Fibroblast of lung (primary cell): Measurements from ENCODE around the gene CUEDC1. TPM values are rescaled to one million over a fixed set of nuclear protein-coding genes. Genes with fewer than 3 reads are reported as not detected.

Experiments used
- DNase-seq, 2 donors: peaks; one replicate each; pipeline versions ENCODE4 v3.0.0 to v3.0.0-alpha.2; 2010; ENCODE audit warnings: low read depth in 2 of 2
- H2AFZ ChIP-seq: 2 replicates; pipeline ENCODE4 v1.5.1; 2012; ENCODE audit warnings: low read length, control low read depth, inconsistent platforms
- H3K27ac ChIP-seq: 2 replicates; pipeline ENCODE4 v1.5.1; 2011; ENCODE audit warnings: low read length, control low read depth; ENCODE audit not compliant: insufficient read depth
- H3K27me3 ChIP-seq: 2 replicates; pipeline ENCODE4 v1.5.1; 2011; ENCODE audit warnings: mild to moderate bottlenecking, low read length; ENCODE audit not compliant: control insufficient read depth, insufficient read depth
- H3K36me3 ChIP-seq: 2 replicates; pipeline ENCODE4 v1.5.1; 2011; ENCODE audit warnings: low read length; ENCODE audit not compliant: control insufficient read depth, insufficient read depth
- H3K4me1 ChIP-seq: 2 replicates; pipeline ENCODE4 v1.5.1; 2011; ENCODE audit warnings: low read length; ENCODE audit not compliant: control insufficient read depth, insufficient read depth; ENCODE audit errors: extremely low read depth
- H3K4me2 ChIP-seq: 2 replicates; pipeline ENCODE4 v1.5.1; 2011; ENCODE audit warnings: low read length, control low read depth; ENCODE audit not compliant: insufficient read depth; ENCODE audit errors: extremely low read depth
- H3K4me3 ChIP-seq, 4 experiments: fragments of 200-600 bp in 1 of 4; sonication (generic) in 1 of 4; replicated peaks in 1 of 4; 2 replicates each; pipeline ENCODE4 v1.5.1; 2011 to 2016; ENCODE audit warnings: low read length in 4 of 4, low read depth in 3 of 4, mild to moderate bottlenecking in 3 of 4, control low read depth in 2 of 4, inconsistent platforms in 1 of 4, mixed read lengths in 1 of 4; ENCODE audit not compliant: insufficient read depth in 1 of 4; ENCODE audit errors: control extremely low read depth in 1 of 4
- H3K79me2 ChIP-seq: 2 replicates; pipeline ENCODE4 v1.5.1; 2012; ENCODE audit warnings: mild to moderate bottlenecking, low read length, inconsistent platforms; ENCODE audit not compliant: control insufficient read depth, insufficient read depth
- H3K9ac ChIP-seq: 2 replicates; pipeline ENCODE4 v1.5.1; 2011; ENCODE audit warnings: mild to moderate bottlenecking, low read length, control low read depth; ENCODE audit not compliant: insufficient read depth
- H3K9me3 ChIP-seq: 2 replicates; pipeline ENCODE4 v1.5.1; 2012; ENCODE audit warnings: low read depth, low read length; ENCODE audit not compliant: control insufficient read depth, insufficient read depth
- H4K20me1 ChIP-seq: 2 replicates; pipeline ENCODE4 v1.5.1; 2011; ENCODE audit warnings: low read length; ENCODE audit not compliant: control insufficient read depth, insufficient read depth; ENCODE audit errors: extremely low read depth
- EZH2 ChIP-seq: IDR thresholded peaks from 2 replicates; pipeline ENCODE4 v1.5.1; 2012; ENCODE audit warnings: low read length, control low read depth, mild to moderate bottlenecking; ENCODE audit errors: missing control alignments
- polyA plus RNA-seq, 2 donors: library from polyadenylated mRNA; depleted of rRNA in 1 of 2; stranded (reverse) in 1 of 2; unstranded in 1 of 2; fragments of >200 nt; gene quantifications; 2 replicates each; pipeline ENCODE4 v1.2.1, GENCODE V29; 2011 to 2012; ENCODE audit warnings: missing spikeins in 1 of 2
- total RNA-seq: library from RNA; depleted of rRNA; stranded (reverse); fragments of >200 nt; gene quantifications from 2 replicates; pipeline ENCODE4 v1.2.1, GENCODE V29; 2014
- TF ChIP-seq, protein P1 (sequence below), 2 donors: IDR thresholded peaks in 1 of 2; conservative IDR thresholded peaks in 1 of 2; 1 replicate in 1 of 2; 2 replicates in 1 of 2; pipeline ENCODE4 v1.5.1; 2011 to 2012; ENCODE audit warnings: low read length in 2 of 2, control low read depth in 1 of 2, inconsistent platforms in 1 of 2, low read depth in 1 of 2, mild to moderate bottlenecking in 1 of 2

Gene CUEDC1
- total and polyA plus RNA-seq, 2 donors (not counting 1 experiment from before 2014, with no cell fraction given), result 11.9 to 34.9 TPM

DNA sequence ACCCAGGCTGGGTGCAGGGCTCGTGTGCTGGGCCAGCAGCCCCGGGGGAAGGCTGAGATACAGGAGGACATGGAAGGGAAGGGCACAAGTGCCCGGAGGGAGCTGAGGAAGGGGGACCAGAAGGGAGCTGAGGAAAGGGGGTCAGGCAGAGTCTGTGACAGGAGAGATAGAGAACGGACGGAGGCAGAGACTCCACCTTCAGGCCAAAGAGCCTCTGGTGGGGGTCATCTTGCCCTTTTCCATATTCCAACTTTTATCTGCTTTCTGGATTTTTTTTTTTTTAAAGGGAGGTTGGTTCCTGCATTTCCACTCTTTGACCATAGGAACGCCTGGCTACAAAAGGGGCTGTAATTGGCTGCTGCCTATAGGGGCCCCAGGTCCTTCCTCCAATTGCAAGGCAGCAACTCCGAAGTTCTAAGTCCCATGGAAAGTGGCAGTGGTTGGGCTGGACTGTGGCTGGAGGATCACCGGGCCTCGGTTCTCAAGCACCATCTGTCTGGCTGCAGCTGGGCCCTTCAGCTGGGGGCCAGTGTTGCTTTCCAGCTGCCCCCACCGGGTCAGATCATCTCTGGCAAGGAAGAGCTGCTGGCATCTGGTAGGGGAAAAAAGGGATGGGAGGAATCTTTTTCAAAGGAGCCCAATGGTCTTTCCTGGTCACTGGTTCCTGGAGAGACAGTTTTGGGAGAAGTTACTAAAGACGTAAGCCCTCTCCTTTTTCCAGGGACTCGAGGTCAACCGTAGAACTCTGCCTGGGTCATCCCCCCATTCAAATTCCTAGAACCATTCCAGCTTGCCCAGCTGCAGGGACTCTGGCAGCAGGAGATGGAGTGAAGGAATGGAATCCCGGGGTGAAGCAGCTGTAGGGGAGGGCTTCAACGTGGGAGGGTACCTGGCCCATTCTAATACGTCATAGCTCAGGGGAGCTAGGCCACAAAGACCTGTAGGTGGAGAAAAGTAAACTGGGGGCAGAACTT lies 92.2 kb downstream of the CUEDC1 start:
- Histone ChIP-seq H3K4me1 (peaks cover 38% of the 10 kb centered on the region), H2AFZ (no peak overlapping the region), H3K27me3 (no peaks in the 10 kb centered on the region), H3K9ac (no peak overlapping the region), H3K36me3 (peaks cover 13% of the 10 kb centered on the region), H3K27ac (peak overlapping the region; percentile 78), H4K20me1 (no peaks in the 10 kb centered on the region), H3K79me2 (no peaks in the 10 kb centered on the region), H3K4me3 (no peak overlapping the region), H3K9me3 (no peaks in the 10 kb centered on the region), H3K4me2 (no peak overlapping the region)
- DNase-seq, result peak in 1 of 2 donors; percentile 27
- TF ChIP-seq, protein P1, sequence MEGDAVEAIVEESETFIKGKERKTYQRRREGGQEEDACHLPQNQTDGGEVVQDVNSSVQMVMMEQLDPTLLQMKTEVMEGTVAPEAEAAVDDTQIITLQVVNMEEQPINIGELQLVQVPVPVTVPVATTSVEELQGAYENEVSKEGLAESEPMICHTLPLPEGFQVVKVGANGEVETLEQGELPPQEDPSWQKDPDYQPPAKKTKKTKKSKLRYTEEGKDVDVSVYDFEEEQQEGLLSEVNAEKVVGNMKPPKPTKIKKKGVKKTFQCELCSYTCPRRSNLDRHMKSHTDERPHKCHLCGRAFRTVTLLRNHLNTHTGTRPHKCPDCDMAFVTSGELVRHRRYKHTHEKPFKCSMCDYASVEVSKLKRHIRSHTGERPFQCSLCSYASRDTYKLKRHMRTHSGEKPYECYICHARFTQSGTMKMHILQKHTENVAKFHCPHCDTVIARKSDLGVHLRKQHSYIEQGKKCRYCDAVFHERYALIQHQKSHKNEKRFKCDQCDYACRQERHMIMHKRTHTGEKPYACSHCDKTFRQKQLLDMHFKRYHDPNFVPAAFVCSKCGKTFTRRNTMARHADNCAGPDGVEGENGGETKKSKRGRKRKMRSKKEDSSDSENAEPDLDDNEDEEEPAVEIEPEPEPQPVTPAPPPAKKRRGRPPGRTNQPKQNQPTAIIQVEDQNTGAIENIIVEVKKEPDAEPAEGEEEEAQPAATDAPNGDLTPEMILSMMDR (conservative IDR thresholded peaks at IDR 0.05 in 1 of 2, IDR thresholded peaks at IDR 0.05 in 1 of 2; ENCODE audit: low read depth in 1 of 2, low read length in 2 of 2), result no peak
- TF ChIP-seq EZH2, result no peak

DNA sequence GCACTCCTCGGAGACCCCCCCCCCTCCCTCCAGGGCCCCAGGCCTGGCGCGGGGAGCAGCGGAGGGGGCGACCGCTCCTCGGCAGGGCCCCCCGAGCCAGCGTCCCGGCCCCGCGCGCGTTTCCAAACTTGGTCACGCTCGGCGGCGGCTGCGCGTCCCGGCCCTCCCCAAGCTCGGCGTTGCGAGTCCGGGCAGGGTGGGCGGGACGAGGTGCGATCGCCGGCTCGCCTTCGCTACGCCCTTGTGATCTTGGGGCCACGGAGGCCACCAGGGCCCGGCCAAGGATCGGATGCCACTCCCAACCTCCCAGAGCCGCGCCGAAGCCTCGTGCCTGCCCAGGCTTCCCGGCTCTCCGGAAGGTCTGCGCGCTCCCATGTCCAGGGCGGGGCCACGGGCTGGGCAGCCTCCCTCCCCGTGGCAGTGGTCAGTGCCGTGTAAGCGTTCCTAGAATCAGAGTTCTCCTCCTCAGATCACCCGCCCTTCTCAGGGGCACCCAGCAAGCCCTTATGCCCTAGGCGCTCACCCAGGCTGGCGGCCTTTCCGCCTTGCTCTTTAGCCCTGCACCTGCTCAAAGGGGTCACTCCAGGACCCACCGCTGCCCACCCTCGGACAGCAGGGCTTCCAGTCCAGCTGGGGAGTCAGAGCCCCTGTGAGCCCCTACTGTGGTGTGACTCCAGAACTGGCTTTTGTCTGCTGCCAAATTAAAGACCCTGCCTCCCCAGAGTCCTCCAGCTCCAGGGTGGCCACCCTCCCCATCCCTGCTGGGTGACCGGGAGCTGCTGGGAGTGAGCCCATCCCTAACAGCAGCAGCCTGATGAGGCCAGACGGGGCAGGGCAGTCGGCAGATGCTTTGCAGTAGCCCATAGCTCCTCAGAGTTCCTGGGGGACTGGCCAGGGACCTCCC lies 93.2 kb downstream of the CUEDC1 start:
- peak overlapping the region; percentile 78 for H3K4me2 ChIP-seq
- DNase-seq, result peak; percentile 41 to 56
- TF ChIP-seq EZH2, result no peak
- TF ChIP-seq, protein P1 (conservative IDR thresholded peaks at IDR 0.05 in 1 of 2, IDR thresholded peaks at IDR 0.05 in 1 of 2; ENCODE audit: low read depth in 1 of 2, low read length in 2 of 2), result no peak
- no peaks in the 10 kb centered on the region for H3K9me3 ChIP-seq
- no peaks in the 10 kb centered on the region for H3K79me2 ChIP-seq
- H3K4me3 ChIP-seq, result peak overlapping the region in 2 of 4 experiments; percentile 18 to 48
- peak overlapping the region; percentile 63 for H3K9ac ChIP-seq
- peaks cover 13% of the 10 kb centered on the region for H3K36me3 ChIP-seq
- peak overlapping the region; percentile 78 for H3K27ac ChIP-seq
- H4K20me1 ChIP-seq, result no peaks in the 10 kb centered on the region
- H3K27me3 ChIP-seq, result no peaks in the 10 kb centered on the region
- no peak overlapping the region for H2AFZ ChIP-seq
- H3K4me1 ChIP-seq, result peaks cover 34% of the 10 kb centered on the region
